NOMO-1 (cell line): ENCODE data around the gene TCEA2.

Experiments used
- DNase-seq, 2 experiments: peaks; one replicate each; lab custom pipeline; 2025; ENCODE audit not compliant: unreplicated experiment in 2 of 2; lab: John Stamatoyannopoulos, UW

The TCEA2 gene

DNA sequence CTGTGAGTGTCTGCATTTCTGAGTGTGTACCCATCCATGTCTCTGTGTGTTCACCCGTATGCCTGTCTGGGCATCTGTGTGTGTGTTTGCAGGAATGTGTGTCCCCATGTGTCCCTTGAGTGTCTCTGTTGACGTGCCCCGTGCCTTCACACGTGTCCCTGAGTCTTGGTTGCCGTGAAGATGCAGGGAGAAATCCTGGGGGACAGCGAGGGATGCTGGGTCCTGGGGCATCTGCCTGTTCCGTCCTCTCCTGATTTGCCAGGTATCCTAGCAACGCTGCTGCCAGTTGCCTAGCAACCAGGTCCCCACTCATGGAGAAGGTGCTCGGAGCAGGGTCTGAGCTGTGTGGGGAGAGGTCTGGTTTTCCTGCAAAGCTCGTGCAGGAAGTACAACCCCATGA lies 27.2 kb downstream of the TCEA2 start:
- DNase-seq = no peak

DNA sequence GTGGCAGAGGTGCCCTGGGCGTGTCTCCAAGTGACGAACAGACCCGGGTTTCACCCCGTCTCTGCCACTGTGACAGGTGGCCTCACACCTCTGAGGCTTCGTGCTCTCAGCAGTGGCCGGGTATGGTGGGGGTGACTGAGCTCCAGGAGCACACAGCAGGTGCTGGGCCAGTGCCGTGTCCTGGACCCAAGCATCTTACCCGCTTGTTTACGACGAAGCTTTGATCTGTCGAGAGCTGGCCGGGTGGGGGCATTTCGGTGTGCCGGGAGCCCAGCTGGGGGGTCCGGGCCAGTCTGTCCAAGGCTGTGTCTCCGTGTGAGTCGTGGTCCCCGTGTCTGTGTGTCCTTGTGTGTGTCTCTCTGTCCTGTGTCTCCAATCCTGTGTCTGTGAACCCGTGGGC lies 28.3 kb downstream of the TCEA2 start:
- DNase-seq = no peak

DNA sequence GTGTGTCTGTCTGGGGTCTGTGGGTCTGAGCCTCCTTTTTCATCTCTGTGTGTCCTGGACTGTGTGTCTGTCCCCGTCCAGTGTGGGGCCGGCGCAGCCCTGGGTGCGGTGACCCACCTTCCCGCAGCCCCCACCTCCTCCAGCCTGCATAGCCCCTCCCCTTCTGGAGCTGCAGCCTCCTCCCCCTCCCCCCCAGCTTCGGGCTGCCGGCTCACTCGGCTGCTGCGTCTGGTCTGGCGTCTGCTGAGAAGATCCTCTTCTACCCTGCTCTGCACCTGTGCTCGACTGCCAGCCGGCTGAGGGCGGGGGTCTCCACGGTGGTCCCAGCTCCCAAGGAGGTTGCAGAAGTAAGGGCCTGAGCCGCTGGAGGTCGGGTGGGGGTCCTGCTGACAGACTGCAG lies 28.8 kb downstream of the TCEA2 start:
- no peak for DNase-seq

GRCh38 chr20:64092258-64093012 lies 29.4 kb downstream of the TCEA2 start:
- no peak for DNase-seq

GRCh38 chr20:64093013-64093503 lies 30.1 kb downstream of the TCEA2 start:
- no peak for DNase-seq

DNA sequence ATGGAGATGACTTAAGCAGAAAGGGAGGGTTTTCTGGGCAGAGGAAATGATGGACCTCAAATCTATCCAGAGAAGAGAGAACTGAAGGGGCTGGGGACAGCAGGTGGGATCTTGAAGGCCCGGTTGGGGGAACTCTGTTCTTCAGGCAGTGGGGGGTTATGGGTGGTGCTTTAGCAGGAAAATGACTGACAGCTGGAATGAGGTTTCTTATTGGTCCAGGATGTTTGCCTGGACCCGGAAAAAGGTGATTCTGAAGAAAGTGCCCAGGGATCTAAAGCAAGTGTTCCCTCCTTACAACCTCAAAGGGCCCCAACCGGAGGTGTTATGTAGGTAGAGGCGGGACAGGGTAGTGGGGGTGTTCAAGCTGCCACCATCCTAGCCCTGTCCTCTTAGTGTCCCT lies 32.5 kb downstream of the TCEA2 start:
- DNase-seq = no peak

DNA sequence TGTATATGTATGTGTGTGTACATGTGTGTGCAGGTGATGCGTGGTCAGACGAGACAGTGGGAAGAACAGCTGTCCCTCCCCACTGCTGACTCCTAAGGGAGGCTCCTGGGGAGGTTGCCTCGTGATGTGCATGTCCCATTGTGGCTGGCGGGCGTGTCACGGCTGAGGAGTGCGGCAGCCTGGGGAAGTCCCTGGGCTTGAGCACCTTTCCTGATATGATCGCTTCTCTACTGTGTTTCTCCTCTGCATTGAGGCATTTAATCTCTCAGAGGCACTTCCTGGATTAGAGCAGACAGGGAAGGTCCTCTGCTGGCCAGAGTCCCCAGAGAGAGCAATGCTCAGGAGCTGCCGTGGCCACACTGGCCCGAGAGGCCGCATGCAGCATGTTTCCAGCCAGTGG lies 32.9 kb downstream of the TCEA2 start:
- DNase-seq = no peak

- DNase-seq = no peak
Measured at GRCh38 chr20:64096535-64096934, 33.5 kb downstream of the TCEA2 start.

DNA sequence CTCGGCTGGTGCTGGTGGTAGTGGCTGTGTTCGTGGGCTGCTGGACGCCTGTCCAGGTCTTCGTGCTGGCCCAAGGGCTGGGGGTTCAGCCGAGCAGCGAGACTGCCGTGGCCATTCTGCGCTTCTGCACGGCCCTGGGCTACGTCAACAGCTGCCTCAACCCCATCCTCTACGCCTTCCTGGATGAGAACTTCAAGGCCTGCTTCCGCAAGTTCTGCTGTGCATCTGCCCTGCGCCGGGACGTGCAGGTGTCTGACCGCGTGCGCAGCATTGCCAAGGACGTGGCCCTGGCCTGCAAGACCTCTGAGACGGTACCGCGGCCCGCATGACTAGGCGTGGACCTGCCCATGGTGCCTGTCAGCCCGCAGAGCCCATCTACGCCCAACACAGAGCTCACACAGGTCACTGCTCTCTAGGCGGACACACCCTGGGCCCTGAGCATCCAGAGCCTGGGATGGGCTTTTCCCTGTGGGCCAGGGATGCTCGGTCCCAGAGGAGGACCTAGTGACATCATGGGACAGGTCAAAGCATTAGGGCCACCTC lies 35.5 kb downstream of the TCEA2 start:
- no peak for DNase-seq

DNA sequence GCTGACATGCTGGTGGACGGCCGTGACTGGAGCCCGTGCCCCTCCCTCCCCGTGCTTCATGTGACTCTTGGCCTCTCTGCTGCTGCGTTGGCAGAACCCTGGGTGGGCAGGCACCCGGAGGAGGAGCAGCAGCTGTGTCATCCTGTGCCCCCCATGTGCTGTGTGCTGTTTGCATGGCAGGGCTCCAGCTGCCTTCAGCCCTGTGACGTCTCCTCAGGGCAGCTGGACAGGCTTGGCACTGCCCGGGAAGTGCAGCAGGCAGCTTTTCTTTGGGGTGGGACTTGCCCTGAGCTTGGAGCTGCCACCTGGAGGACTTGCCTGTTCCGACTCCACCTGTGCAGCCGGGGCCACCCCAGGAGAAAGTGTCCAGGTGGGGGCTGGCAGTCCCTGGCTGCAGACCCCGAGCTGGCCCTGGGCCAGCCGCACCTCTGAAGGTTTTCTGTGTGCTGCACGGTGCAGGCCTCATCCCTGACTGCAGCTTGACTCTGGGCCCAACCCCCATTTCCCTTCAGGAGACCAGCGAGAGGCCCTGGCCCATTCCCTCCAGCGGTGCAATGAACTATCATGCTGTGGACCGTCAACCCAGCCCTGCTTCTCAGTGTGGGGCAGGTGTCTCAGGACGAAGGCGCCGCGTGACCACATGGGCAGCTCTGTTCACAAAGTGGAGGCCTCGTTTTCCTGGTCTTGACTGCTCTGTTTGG lies 36.2 kb downstream of the TCEA2 start:
- no peak for DNase-seq

- DNase-seq = no peak
Measured at GRCh38 chr20:64099880-64100565, 37.0 kb downstream of the TCEA2 start.

GRCh38 chr20:64100566-64100888 lies 37.5 kb downstream of the TCEA2 start:
- no peak for DNase-seq

DNA sequence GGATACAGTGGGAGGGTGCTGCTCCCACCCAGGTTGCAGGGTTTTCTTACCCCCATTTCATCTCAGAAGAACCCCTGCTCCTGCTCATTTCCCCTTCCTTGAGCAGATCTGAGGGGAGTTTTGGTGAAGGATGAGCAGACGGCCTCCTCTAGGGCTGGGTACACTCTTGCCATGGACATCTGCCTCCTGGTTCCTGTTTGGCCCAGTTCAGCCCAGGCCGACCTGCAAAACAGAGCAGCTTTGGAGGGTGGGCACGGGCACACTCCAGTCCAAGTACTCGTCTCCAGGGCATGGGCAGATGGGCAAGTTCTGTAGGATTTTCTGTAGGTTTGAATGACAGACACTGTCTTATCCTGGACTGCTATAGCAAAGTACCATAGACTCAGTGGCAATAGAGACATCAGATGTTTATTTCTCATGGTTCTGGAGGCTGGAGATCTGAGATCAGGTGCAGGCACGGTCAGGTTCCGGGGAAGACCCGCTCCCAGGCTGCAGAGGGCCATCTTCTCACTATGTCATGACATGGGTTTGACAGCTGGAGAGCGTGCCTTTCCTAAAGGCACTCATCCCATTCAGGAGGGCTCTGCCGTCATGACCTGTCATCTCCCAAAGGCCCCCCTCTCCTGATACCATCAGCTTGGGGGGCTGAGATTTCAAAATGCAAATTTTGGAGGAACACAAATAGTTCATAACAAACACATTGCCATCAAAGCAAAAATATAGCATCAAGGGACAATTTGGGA lies 38.1 kb downstream of the TCEA2 start:
- no peak for DNase-seq

DNA sequence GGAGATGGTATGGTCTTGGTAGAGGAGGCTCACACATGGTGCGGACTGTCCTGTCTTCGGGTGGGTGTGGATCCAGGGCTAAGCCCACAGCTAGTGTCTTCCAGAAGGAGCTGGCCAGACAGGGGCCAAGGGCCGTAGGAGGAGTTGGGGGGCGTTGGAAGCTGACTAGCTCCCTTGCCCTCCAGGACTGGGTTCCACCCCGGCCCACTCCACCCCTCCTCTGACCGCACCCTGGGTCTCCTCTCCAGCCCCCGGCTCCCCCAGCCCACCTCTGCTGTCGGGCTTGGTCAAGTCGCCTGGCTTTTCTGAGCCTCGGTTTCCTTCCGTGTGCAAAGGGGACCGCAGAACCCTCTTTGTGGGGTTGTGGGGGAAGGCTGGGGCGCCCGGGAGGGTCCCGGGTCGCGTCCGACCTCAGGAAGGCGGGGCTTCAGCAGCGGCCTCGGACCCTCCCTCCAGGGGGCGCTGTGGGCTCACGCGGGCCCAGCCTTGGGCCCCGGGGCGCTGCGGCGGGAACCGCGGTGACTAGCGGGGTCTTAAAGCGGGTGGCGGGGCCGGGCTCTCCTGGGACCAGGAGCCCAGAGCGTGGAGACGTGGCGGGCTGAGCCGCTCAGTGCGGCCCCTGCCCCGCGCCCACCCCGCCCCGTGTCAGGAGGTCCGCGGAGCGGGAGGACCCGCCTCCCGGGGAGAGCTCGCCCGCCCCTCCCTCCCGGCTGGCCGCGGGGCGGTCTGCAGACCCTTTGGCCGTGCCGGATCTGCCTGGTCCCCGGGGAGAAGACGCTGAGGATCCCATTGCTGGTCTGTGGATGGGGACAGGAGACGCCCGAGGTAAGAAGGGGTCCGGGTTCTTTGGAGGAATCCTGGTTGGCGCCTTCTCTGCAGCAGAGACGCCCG lies 39.0 kb downstream of the TCEA2 start:
- DNase-seq = peak; percentile 22 to 38

DNA sequence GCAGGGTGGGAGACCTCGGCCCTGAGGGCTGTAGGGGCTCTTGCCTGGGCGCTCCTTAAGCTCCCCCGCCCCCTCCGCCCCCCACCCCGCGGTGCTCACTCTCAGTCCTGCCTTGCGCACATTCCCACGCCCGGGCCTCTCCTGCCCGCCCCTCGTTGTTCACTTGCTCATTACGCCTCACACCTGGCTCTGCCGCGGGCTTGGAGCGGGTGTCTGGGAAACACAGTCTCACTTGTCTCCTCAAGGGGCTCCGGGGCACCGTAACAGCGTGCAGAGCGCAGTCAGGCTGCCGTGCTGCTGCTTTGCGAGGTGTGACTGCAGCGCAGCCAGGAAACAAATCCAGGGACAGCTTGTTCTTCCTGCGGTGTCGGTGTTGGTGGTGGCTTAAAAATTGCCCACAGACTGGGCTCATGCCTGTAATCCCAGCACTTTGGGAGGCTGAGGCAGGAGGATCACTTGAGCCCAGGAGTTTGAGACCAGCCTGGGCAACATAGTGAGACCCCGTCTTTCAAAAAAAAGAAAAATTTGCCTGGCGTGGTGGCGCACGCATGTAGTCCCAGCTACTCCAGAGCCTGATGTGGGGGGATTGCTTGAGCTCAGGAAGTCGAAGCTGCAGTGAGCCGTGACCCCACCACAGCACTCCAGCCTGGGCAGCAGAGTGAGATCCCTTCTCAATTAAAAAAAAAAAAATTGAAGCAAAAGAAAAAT lies 39.8 kb downstream of the TCEA2 start:
- no peak for DNase-seq

DNA sequence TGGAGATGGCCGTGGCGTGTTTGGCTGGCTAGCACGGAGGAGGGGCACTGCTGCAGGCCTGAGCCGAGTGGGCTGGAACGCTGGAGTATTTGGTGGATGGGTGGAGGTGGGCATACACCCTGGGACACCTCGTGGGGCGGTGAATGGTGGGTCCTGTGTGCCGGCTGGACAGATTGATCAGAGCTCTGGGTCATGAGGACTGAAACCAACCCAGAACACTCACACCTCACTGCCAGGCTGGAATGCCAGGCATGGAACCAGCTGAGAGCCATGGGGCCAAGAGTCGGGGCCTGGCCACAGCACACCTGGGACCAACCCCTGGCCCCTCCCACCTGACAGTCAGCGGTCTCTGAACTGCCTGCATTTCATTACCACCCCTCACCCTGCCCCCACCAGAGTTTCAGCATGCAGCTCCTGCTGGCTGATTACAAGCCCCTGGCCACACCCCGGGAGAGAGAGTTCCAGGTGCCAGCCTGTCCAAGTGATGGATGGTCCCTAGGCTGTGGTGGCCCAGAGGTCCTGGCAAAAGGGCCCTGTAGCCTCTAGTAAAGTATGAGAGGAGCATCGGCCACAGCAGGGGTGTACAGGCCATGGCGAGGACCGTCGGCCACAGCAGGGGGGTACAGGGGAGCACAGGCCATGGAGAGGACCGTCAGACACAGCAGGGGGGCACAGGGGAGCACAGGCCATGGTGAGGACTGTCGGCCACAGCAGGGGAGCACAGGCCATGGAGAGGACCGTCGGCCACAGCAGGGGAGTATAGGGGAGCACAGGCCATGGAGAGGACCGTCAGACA lies 41.1 kb downstream of the TCEA2 start:
- DNase-seq = no peak

- no peak for DNase-seq
Measured at GRCh38 chr20:64104667-64105451, 41.9 kb downstream of the TCEA2 start.
